DND-41 (cell line): Measurements from ENCODE around the gene BTG2.
A peak's percentile ranks its signal among the peaks of the same experiment; 100 is the strongest.

Source experiments
- ATAC-seq: fragments of 200-7000 bp; cut with Tn5 transposase; 3 replicates; pipeline ENCODE4 v1.9.1; 2021; ENCODE audit warnings: low read depth; ENCODE audit not compliant: insufficient read depth
- DNase-seq: peaks from one replicate; pipeline ENCODE4 v3.0.0-alpha.2; 2020
- H2AFZ ChIP-seq: 2 replicates; pipeline ENCODE4 v1.6.0; 2012; ENCODE audit warnings: low read depth, low read length
- H3K27ac ChIP-seq: 2 replicates; pipeline ENCODE4 v1.5.1; 2012; ENCODE audit warnings: low read length, inconsistent platforms
- H3K27me3 ChIP-seq: fragments of 200-600 bp; sonication (generic); 2 replicates; pipeline ENCODE4 v1.6.0; 2012; ENCODE audit warnings: low read length, mild to moderate bottlenecking, inconsistent platforms; ENCODE audit not compliant: insufficient read depth, poor library complexity
- H3K36me3 ChIP-seq: 2 replicates; pipeline ENCODE4 v1.5.1; 2012; ENCODE audit warnings: low read length, inconsistent platforms; ENCODE audit not compliant: insufficient read depth
- H3K4me1 ChIP-seq: 2 replicates; pipeline ENCODE4 v1.5.1; 2012; ENCODE audit warnings: mild to moderate bottlenecking, low read length; ENCODE audit not compliant: insufficient read depth
- H3K4me2 ChIP-seq: 2 replicates; pipeline ENCODE4 v1.6.0; 2012; ENCODE audit warnings: mild to moderate bottlenecking, moderate library complexity, low read length, inconsistent platforms; ENCODE audit not compliant: insufficient read depth
- H3K4me3 ChIP-seq, 2 experiments: fragments of 200-600 bp in 1 of 2; shearing (Covaris generic) in 1 of 2; 2 replicates each; pipeline ENCODE4 v1.5.1; 2012 to 2016; ENCODE audit warnings: inconsistent platforms in 2 of 2, low read length in 2 of 2, mild to moderate bottlenecking in 2 of 2, low read depth in 1 of 2, moderate library complexity in 1 of 2
- H3K79me2 ChIP-seq: 2 replicates; pipeline ENCODE4 v1.6.0; 2012; ENCODE audit warnings: low read length, inconsistent platforms; ENCODE audit not compliant: insufficient read depth
- H3K9ac ChIP-seq: 2 replicates; pipeline ENCODE4 v1.6.0; 2012; ENCODE audit warnings: low read depth, mild to moderate bottlenecking, inconsistent platforms, low read length, moderate library complexity
- H3K9me3 ChIP-seq: 2 replicates; pipeline ENCODE4 v1.5.1; 2012; ENCODE audit warnings: low read length, moderate library complexity, mild to moderate bottlenecking, inconsistent platforms; ENCODE audit not compliant: insufficient read depth, severe bottlenecking
- H4K20me1 ChIP-seq: 2 replicates; pipeline ENCODE4 v1.6.0; 2012; ENCODE audit warnings: low read length; ENCODE audit not compliant: insufficient read depth
- EZH2 ChIP-seq: IDR thresholded peaks from 3 replicates; pipeline ENCODE4 v1.6.1; 2012; ENCODE audit warnings: borderline replicate concordance, low read depth, mild to moderate bottlenecking, moderate library complexity, low read length, inconsistent platforms; ENCODE audit not compliant: severe bottlenecking
- TF ChIP-seq, protein P1 (sequence below): IDR thresholded peaks from 2 replicates; pipeline ENCODE4 v1.5.1; 2012; ENCODE audit warnings: borderline replicate concordance, low read length, moderate library complexity, mild to moderate bottlenecking; ENCODE audit not compliant: poor library complexity, severe bottlenecking; ENCODE audit errors: extremely low read depth

BTG2 gene

DNA sequence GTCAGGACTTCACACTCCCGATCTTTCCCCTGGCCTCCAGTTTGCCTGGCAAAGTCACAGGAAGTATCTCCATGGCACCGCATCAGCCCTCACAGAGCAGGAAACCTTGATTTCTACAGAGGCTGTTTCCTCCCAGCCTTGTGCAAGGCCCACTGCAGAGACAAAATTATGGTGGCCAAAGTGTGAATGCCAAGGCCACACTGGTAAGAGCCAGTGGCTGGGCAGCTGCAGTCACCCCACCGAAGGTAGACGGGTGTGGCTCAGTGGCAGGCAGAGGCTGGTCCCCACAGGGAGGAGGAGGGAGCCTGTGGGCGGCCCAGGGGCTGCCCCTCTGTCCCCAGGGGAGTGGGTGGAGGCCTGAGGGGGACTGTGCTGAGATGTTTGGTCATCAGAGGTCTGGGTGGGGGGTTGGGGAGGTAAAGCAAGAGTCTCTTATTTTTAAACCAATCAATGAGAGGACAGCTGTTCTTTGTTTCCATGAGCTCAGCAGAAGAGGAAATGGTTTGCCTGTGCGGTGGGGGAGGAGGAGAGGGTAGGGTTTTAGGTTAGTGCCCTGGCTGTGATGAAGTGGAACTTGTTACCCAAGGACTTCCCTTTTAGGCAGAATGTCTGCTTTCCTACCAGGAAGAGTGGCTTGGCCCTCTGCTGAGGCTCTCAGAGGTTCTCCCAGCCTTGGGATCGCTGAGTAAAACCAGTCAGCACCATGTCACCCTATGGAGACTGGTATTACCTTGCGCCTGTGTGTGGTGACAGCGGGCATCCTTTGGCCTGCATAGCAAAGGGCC, 18.0 kb upstream of the BTG2 start:
- peak overlapping the region; percentile 40 for H3K9ac ChIP-seq
- no peaks in the 10 kb centered on the region for H3K79me2 ChIP-seq
- H3K4me2 ChIP-seq = peak overlapping the region; percentile 40
- DNase-seq = peak; percentile 87
- ATAC-seq = peak; percentile 87
- H3K4me3 ChIP-seq = peak overlapping the region in 1 of 2 experiments; percentile 11; a peak in 1 of 4 replicates
- no peaks in the 10 kb centered on the region for H3K27me3 ChIP-seq
- TF ChIP-seq EZH2 = no peak
- TF ChIP-seq, protein P1, sequence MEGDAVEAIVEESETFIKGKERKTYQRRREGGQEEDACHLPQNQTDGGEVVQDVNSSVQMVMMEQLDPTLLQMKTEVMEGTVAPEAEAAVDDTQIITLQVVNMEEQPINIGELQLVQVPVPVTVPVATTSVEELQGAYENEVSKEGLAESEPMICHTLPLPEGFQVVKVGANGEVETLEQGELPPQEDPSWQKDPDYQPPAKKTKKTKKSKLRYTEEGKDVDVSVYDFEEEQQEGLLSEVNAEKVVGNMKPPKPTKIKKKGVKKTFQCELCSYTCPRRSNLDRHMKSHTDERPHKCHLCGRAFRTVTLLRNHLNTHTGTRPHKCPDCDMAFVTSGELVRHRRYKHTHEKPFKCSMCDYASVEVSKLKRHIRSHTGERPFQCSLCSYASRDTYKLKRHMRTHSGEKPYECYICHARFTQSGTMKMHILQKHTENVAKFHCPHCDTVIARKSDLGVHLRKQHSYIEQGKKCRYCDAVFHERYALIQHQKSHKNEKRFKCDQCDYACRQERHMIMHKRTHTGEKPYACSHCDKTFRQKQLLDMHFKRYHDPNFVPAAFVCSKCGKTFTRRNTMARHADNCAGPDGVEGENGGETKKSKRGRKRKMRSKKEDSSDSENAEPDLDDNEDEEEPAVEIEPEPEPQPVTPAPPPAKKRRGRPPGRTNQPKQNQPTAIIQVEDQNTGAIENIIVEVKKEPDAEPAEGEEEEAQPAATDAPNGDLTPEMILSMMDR = no peak
- peaks cover 54% of the 10 kb centered on the region for H3K4me1 ChIP-seq
- no peaks in the 10 kb centered on the region for H3K36me3 ChIP-seq
- no peaks in the 10 kb centered on the region for H4K20me1 ChIP-seq
- no peaks in the 10 kb centered on the region for H3K9me3 ChIP-seq
- H2AFZ ChIP-seq = peak overlapping the region; percentile 41
- peak overlapping the region; percentile 84 for H3K27ac ChIP-seq

DNA sequence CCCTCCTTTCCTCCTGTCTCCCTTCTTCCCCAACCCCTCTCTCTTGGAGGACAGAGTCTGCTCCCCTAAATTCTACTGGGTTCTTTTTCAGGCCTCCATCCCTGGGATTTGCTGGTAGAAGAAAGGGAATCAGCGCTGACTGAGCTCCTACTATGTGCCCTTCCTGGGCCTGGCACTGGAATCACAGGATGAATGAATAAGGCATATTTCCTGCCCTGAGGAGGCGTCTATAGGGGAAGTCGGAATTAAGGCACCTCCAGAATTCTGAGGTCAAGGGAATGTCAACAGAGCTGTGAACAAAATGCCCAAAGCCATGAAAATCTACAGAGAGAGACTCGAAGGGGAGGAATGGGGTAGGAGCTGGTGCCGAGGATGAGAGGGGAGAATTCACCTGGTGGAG, 17.4 kb upstream of the BTG2 start:
- Histone ChIP-seq H4K20me1 (no peaks in the 10 kb centered on the region), H3K4me1 (peaks cover 54% of the 10 kb centered on the region), H3K9ac (peak overlapping the region; percentile 36), H3K4me3 (no peak overlapping the region; a peak in 1 of 4 replicates), H3K27me3 (no peaks in the 10 kb centered on the region), H3K9me3 (no peaks in the 10 kb centered on the region), H3K79me2 (no peaks in the 10 kb centered on the region), H3K4me2 (peak overlapping the region; percentile 40), H3K36me3 (no peaks in the 10 kb centered on the region), H2AFZ (no peak overlapping the region), H3K27ac (peak overlapping the region; percentile 84)
- ATAC-seq = no peak
- DNase-seq = no peak
- TF ChIP-seq EZH2 = no peak
- TF ChIP-seq, protein P1 = no peak

DNA sequence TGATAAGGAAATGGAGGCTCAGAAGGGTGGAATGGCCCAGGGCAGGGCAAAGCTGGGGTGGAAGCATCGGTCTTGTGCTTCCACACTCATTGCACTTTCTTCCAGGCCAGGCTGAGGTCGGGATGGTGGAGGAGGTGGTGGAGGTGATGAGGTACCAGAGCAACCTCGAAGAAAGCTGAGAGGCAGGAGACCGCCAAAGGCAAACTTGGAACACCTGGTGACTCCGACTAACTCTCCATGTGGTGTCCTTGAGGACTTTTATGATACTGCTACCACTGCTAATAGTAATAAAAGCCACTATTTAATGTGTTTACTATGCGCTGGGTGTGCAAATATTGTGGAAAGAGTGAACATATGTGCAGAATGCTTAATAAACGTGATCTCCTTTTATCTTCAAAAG, 16.9 kb upstream of the BTG2 start:
- H3K4me3 ChIP-seq = no peak overlapping the region
- no peak overlapping the region for H3K9ac ChIP-seq
- no peak overlapping the region for H3K4me2 ChIP-seq
- ATAC-seq = no peak
- no peaks in the 10 kb centered on the region for H3K27me3 ChIP-seq
- TF ChIP-seq EZH2 = no peak
- TF ChIP-seq, protein P1 = no peak
- no peaks in the 10 kb centered on the region for H4K20me1 ChIP-seq
- H2AFZ ChIP-seq = no peak overlapping the region
- H3K4me1 ChIP-seq = peaks cover 54% of the 10 kb centered on the region
- no peaks in the 10 kb centered on the region for H3K9me3 ChIP-seq
- H3K79me2 ChIP-seq = no peaks in the 10 kb centered on the region
- DNase-seq = no peak
- no peaks in the 10 kb centered on the region for H3K36me3 ChIP-seq
- peak overlapping the region; percentile 84 for H3K27ac ChIP-seq
